Measurements from ENCODE around the gene CSF2RB.
A peak's percentile ranks its signal among the peaks of the same experiment; 100 is the strongest.

CSF2RB gene

GRCh38 chr22:36965696-36966095 is 52.3 kb downstream of the CSF2RB start:
- no peak overlapping the region for H3K27ac ChIP-seq
- TF ChIP-seq CTCF (conservative IDR thresholded peaks at IDR 0.05): no peak

- TF ChIP-seq CTCF (conservative IDR thresholded peaks at IDR 0.05): no peak
- H3K27ac ChIP-seq: no peak overlapping the region
Measured at GRCh38 chr22:36966851-36967540, 53.6 kb downstream of the CSF2RB start.

GRCh38 chr22:36968249-36968964 is 55.0 kb downstream of the CSF2RB start:
- TF ChIP-seq CTCF (conservative IDR thresholded peaks at IDR 0.05): no peak
- H3K27ac ChIP-seq: no peak overlapping the region

GRCh38 chr22:36971341-36972125 is 58.1 kb downstream of the CSF2RB start:
- TF ChIP-seq CTCF (conservative IDR thresholded peaks at IDR 0.05): no peak
- peak overlapping the region; percentile 57 for H3K27ac ChIP-seq

GRCh38 chr22:36976606-36977005 is 63.2 kb downstream of the CSF2RB start:
- TF ChIP-seq CTCF (conservative IDR thresholded peaks at IDR 0.05): no peak
- no peak overlapping the region for H3K27ac ChIP-seq

- H3K27ac ChIP-seq: peak overlapping the region; percentile 50; the same call in 1 of the 2 replicates
- no peak for TF ChIP-seq CTCF (conservative IDR thresholded peaks at IDR 0.05)
Measured at GRCh38 chr22:36977401-36977861, 64.0 kb downstream of the CSF2RB start.

Data from VCaP (cell line).